OCI-LY3 (cell line): ENCODE data around the gene OSCP1.

Source experiments
- EZH2phosphoT487 ChIP-seq: fragments of 200-600 bp; shearing (Covaris generic); IDR thresholded peaks from 2 replicates; pipeline ENCODE4 v1.6.1; 2018; ENCODE audit warnings: antibody characterized with exemption, mixed run types, low read depth
- TF ChIP-seq, protein P1 (sequence below): fragments of 200-600, 300-600 bp; sonication (generic); IDR thresholded peaks from 2 replicates; pipeline ENCODE4 v1.5.1; 2014; ENCODE audit warnings: antibody characterized with exemption, low read length, low read depth

DNA sequence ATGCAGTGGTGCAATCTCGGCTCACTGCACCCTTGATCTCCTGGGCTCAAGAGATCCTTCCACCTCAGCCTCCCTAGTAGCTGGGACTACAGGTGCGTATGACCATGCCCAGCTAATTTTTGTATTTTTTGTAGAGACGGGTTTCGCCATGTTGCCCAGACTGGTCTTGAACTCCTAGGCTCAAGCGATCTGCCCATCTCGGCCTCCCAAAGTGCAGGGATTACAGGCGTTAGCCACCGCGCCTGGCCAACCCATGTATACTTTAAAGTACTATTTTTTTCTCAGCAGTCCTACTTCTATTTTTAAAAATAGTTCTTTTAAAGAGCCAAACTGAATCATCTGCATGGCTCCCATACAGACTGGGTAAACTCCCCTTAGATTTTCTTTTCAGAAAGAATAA is 68.0 kb downstream of the OSCP1 start:
- TF ChIP-seq, protein P1, sequence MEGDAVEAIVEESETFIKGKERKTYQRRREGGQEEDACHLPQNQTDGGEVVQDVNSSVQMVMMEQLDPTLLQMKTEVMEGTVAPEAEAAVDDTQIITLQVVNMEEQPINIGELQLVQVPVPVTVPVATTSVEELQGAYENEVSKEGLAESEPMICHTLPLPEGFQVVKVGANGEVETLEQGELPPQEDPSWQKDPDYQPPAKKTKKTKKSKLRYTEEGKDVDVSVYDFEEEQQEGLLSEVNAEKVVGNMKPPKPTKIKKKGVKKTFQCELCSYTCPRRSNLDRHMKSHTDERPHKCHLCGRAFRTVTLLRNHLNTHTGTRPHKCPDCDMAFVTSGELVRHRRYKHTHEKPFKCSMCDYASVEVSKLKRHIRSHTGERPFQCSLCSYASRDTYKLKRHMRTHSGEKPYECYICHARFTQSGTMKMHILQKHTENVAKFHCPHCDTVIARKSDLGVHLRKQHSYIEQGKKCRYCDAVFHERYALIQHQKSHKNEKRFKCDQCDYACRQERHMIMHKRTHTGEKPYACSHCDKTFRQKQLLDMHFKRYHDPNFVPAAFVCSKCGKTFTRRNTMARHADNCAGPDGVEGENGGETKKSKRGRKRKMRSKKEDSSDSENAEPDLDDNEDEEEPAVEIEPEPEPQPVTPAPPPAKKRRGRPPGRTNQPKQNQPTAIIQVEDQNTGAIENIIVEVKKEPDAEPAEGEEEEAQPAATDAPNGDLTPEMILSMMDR = no peak
- no peak for TF ChIP-seq EZH2phosphoT487
